Measurements from ENCODE around the gene SOHLH1. TPM values are rescaled to one million over a fixed set of nuclear protein-coding genes. Genes with fewer than 3 reads are reported as not detected.

The SOHLH1 gene
- total and polyA plus RNA-seq, 2 of the 4 experiments (the other 2 are of a cell fraction), result not detected

GRCh38 chr9:135677641-135678168 lies 21.6 kb downstream of the SOHLH1 start:
- no peaks in the 10 kb centered on the region for H3K79me1 ChIP-seq (ENCODE audit: low read depth in 1 of 2, low read length in 2 of 2)
- intact Hi-C loops (cut with micrococcal nuclease), result no loop called here
- no peak overlapping the region for H3K9ac ChIP-seq (ENCODE audit: low read depth, low read length)

More at GRCh38 chr9:135677641-135678168, 21.6 kb downstream of the SOHLH1 start:
- no peak overlapping the region for H2BK15ac ChIP-seq (ENCODE audit: low read depth, low read length)
- H3K4me3 ChIP-seq (ENCODE audit: insufficient read depth, low read depth, low read length), result no peak overlapping the region
- WGBS, 2 experiments (ENCODE audit: extremely low coverage in 2 of 2, insufficient read length in 1 of 2), result 73% methylated on average over 14 of the region's 22 CpGs; no CpG with 5 or more reads in 1 of the 2 experiments
- H3K4ac ChIP-seq (ENCODE audit: low read depth, low read length), result no peak overlapping the region
- H3K18ac ChIP-seq (ENCODE audit: low read depth, low read length), result no peak overlapping the region
- H3K27ac ChIP-seq (ENCODE audit: insufficient read depth, low read length), result no peak overlapping the region
- no peak overlapping the region for H3K23ac ChIP-seq (ENCODE audit: low read depth, low read length)
- no peak overlapping the region for H3K14ac ChIP-seq (replicated peaks; ENCODE audit: low read depth, low read length)
- H3K9me1 ChIP-seq (ENCODE audit: insufficient read depth, low read length), result no peaks in the 10 kb centered on the region
- dilution Hi-C loops (cut with HindIII; ENCODE audit: low sequenced_read_pairs, unreplicated experiment), result no loop called here
- no peak overlapping the region for H3K4me2 ChIP-seq (ENCODE audit: low read depth, low read length)
- H2AK5ac ChIP-seq (ENCODE audit: low read depth, low read length), result no peak overlapping the region
- H3K9me3 ChIP-seq (ENCODE audit: control insufficient read depth, insufficient read depth, low read length), result no peaks in the 10 kb centered on the region
- H2AK9ac ChIP-seq (replicated peaks; ENCODE audit: low read depth, low read length, poor library complexity), result no peak overlapping the region
- no peak overlapping the region for H3K56ac ChIP-seq (ENCODE audit: extremely low read depth, insufficient read depth, low read length)
- H3K4me1 ChIP-seq (ENCODE audit: control insufficient read depth, insufficient read depth, low read length), result no peaks in the 10 kb centered on the region
- H4K91ac ChIP-seq (ENCODE audit: insufficient read depth, low read depth, low read length), result no peak overlapping the region
- no peak overlapping the region for H2BK120ac ChIP-seq (ENCODE audit: low read depth, low read length)
- no peak overlapping the region for H4K8ac ChIP-seq (ENCODE audit: low read depth in 2 of 2, low read length in 2 of 2)
- no peak for TF ChIP-seq RCOR1 (IDR thresholded peaks at IDR 0.05; ENCODE audit: insufficient replicate concordance, low read length)
- TF ChIP-seq, protein P1, sequence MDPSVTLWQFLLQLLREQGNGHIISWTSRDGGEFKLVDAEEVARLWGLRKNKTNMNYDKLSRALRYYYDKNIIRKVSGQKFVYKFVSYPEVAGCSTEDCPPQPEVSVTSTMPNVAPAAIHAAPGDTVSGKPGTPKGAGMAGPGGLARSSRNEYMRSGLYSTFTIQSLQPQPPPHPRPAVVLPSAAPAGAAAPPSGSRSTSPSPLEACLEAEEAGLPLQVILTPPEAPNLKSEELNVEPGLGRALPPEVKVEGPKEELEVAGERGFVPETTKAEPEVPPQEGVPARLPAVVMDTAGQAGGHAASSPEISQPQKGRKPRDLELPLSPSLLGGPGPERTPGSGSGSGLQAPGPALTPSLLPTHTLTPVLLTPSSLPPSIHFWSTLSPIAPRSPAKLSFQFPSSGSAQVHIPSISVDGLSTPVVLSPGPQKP (IDR thresholded peaks at IDR 0.05; ENCODE audit: borderline replicate concordance, low read depth, low read length), result no peak
- no peak for TF ChIP-seq RAD21 (IDR thresholded peaks at IDR 0.05; ENCODE audit: low read length)
- no peak for TF ChIP-seq FOS (IDR thresholded peaks at IDR 0.05; ENCODE audit: low read depth, low read length)
- no peak for TF ChIP-seq USF2 (IDR thresholded peaks at IDR 0.05; ENCODE audit: low read depth, low read length)
- no peak for TF ChIP-seq MAFK (IDR thresholded peaks at IDR 0.05; ENCODE audit: low read depth, low read length)
- TF ChIP-seq BHLHE40 (IDR thresholded peaks at IDR 0.05; ENCODE audit: low read depth, low read length), result no peak
- TF ChIP-seq CHD1 (IDR thresholded peaks at IDR 0.05; ENCODE audit: low read depth, low read length), result no peak
- no peak for TF ChIP-seq MAZ (IDR thresholded peaks at IDR 0.05; ENCODE audit: borderline replicate concordance, low read depth, low read length)
- CTCF ChIA-PET, result no interaction called here
- no peak overlapping the region for H2BK20ac ChIP-seq (ENCODE audit: low read depth, low read length)
- in situ Hi-C loops (cut with MboI; ENCODE audit: low sequenced_read_pairs), result no loop called here
- H4K20me1 ChIP-seq (ENCODE audit: insufficient read depth, low read length), result no peaks in the 10 kb centered on the region
- DNase-seq (no peak), ATAC-seq (ENCODE audit: low read depth) (no peak)
- POLR2A ChIA-PET (ENCODE audit: unreplicated experiment), result no interaction called here
- no TSS peak for BruUV-seq (replicated peaks)
- no peak overlapping the region for H4K5ac ChIP-seq (ENCODE audit: low read depth, low read length)
- H2AFZ ChIP-seq (replicated peaks; ENCODE audit: low read length, poor library complexity), result no peak overlapping the region
- H3K36me3 ChIP-seq (ENCODE audit: control insufficient read depth, insufficient read depth, low read length), result no peaks in the 10 kb centered on the region
- H2BK5ac ChIP-seq (ENCODE audit: low read depth, low read length, poor library complexity, severe bottlenecking), result no peak overlapping the region
- H3K27me3 ChIP-seq (ENCODE audit: control insufficient read depth, insufficient read depth, low read length), result no peaks in the 10 kb centered on the region; the same call in 1 of the 2 replicates
